Measurements from ENCODE around the gene LIN37.

The LIN37 gene

GRCh38 chr19:35775046-35775297, 26.6 kb downstream of the LIN37 start:
- DNase-seq (ENCODE audit: low spot score): no peak

- DNase-seq (ENCODE audit: low spot score): peak; percentile 98
Measured at GRCh38 chr19:35775298-35776101, 27.1 kb downstream of the LIN37 start, which contains the start of gene ARHGAP33. TSS of gene ARHGAP33 (plus strand) at chr19:35775564. CDS start at chr19:35775659, 95 bp downstream.

GRCh38 chr19:35776102-35776788, 27.9 kb downstream of the LIN37 start:
- no peak for DNase-seq (ENCODE audit: low spot score)

GRCh38 chr19:35777086-35777841, 28.9 kb downstream of the LIN37 start:
- DNase-seq (ENCODE audit: low spot score): no peak

GRCh38 chr19:35777961-35778360, 29.6 kb downstream of the LIN37 start:
- no peak for DNase-seq (ENCODE audit: low spot score)

- no peak for DNase-seq (ENCODE audit: low spot score)
Measured at GRCh38 chr19:35779033-35779432, 30.7 kb downstream of the LIN37 start.

GRCh38 chr19:35780058-35780457, 31.7 kb downstream of the LIN37 start:
- DNase-seq (ENCODE audit: low spot score): no peak

- no peak for DNase-seq (ENCODE audit: low spot score)
Measured at GRCh38 chr19:35780717-35781116, 32.3 kb downstream of the LIN37 start.

- DNase-seq (ENCODE audit: low spot score): no peak
Measured at GRCh38 chr19:35781650-35782049, 33.3 kb downstream of the LIN37 start.

- DNase-seq (ENCODE audit: low spot score): no peak
Measured at GRCh38 chr19:35782589-35782988, 34.2 kb downstream of the LIN37 start.

GRCh38 chr19:35783469-35784434, 35.4 kb downstream of the LIN37 start:
- DNase-seq (ENCODE audit: low spot score): no peak

GRCh38 chr19:35784503-35785338, 36.3 kb downstream of the LIN37 start:
- DNase-seq (ENCODE audit: low spot score): no peak

GRCh38 chr19:35785339-35785627, 36.9 kb downstream of the LIN37 start:
- DNase-seq (ENCODE audit: low spot score): no peak

GRCh38 chr19:35786299-35787160, 38.2 kb downstream of the LIN37 start:
- no peak for DNase-seq (ENCODE audit: low spot score)

- no peak for DNase-seq (ENCODE audit: low spot score)
Measured at GRCh38 chr19:35787227-35787799, 38.9 kb downstream of the LIN37 start.

- no peak for DNase-seq (ENCODE audit: low spot score)
Measured at GRCh38 chr19:35788205-35788960, 40.0 kb downstream of the LIN37 start.

- no peak for DNase-seq (ENCODE audit: low spot score)
Measured at GRCh38 chr19:35789195-35789977, 41.0 kb downstream of the LIN37 start.

All from hepatic stellate cell (primary cell).